T follicular helper cell (primary cell): ENCODE results near the gene WNT9A.

Experiments
- DNase-seq: peaks from one replicate; pipeline ENCODE4 v3.0.0-alpha.2; 2020; ENCODE audit warnings: low read depth

WNT9A gene

GRCh38 chr1:227924168-227924832, 23.4 kb downstream of the WNT9A start:
- DNase-seq = no peak

GRCh38 chr1:227923353-227924167, 24.2 kb downstream of the WNT9A start:
- DNase-seq = no peak

- DNase-seq = no peak
Observed at GRCh38 chr1:227922501-227923352, 25.0 kb downstream of the WNT9A start.

GRCh38 chr1:227921461-227922185, 26.1 kb downstream of the WNT9A start:
- no peak for DNase-seq

- no peak for DNase-seq
Observed at GRCh38 chr1:227920896-227921295, 26.8 kb downstream of the WNT9A start.

GRCh38 chr1:227920426-227920825, 27.3 kb downstream of the WNT9A start:
- DNase-seq = no peak

GRCh38 chr1:227919906-227920305, 27.8 kb downstream of the WNT9A start:
- no peak for DNase-seq

- no peak for DNase-seq
Observed at GRCh38 chr1:227918736-227919135, 29.0 kb downstream of the WNT9A start.

GRCh38 chr1:227918083-227918700, 29.5 kb downstream of the WNT9A start:
- DNase-seq = no peak

GRCh38 chr1:227917081-227917950, 30.4 kb downstream of the WNT9A start:
- DNase-seq = no peak

GRCh38 chr1:227916655-227917054, 31.1 kb downstream of the WNT9A start:
- DNase-seq = no peak

- DNase-seq = no peak
Observed at GRCh38 chr1:227915564-227916553, 31.9 kb downstream of the WNT9A start.

- DNase-seq = no peak
Observed at GRCh38 chr1:227914801-227915563, 32.8 kb downstream of the WNT9A start.

- no peak for DNase-seq
Observed at GRCh38 chr1:227913764-227914721, 33.7 kb downstream of the WNT9A start.

GRCh38 chr1:227913396-227913763, 34.4 kb downstream of the WNT9A start:
- no peak for DNase-seq

GRCh38 chr1:227912866-227913265, 34.9 kb downstream of the WNT9A start:
- no peak for DNase-seq

GRCh38 chr1:227911376-227911775, 36.4 kb downstream of the WNT9A start:
- no peak for DNase-seq
